COR-L47 (cell line): ENCODE data around the gene TNFAIP8.
"Not testable (repeated sequence)": the region's sequence is repeated elsewhere in the genome, so short reads cannot be mapped to it uniquely, and the experiment has no call there.

Experiments used
- DNase-seq: peaks from one replicate; lab custom pipeline; 2025; lab: John Stamatoyannopoulos, UW

TNFAIP8 gene

GRCh38 chr5:119420169-119420568, 64.3 kb downstream of the TNFAIP8 start:
- no peak for DNase-seq

DNA sequence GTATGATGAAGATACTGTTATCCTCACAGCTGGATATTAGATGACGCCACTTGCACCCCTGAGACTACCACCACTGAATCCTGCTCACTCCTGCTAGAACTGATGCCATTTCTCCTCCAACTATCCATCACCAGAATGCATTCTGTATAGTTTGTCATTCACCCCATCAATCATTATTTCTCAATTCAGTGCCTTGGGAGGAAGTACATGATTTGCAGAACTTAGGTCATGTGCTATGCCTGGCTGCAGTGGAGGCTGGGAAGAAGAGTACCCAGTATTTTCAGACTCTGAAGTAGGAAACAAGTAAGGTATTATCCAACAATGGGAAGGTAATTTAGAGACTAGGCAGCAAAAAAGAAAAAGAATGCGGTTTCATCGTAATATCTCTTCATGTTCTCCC, 70.2 kb downstream of the TNFAIP8 start:
- DNase-seq, result no peak

GRCh38 chr5:119427060-119427459, 71.2 kb downstream of the TNFAIP8 start:
- DNase-seq, result no peak

GRCh38 chr5:119427596-119427995, 71.8 kb downstream of the TNFAIP8 start:
- DNase-seq, result not testable (repeated sequence)

- DNase-seq, result not testable (repeated sequence)
Measured at GRCh38 chr5:119428166-119428565, 72.3 kb downstream of the TNFAIP8 start.

DNA sequence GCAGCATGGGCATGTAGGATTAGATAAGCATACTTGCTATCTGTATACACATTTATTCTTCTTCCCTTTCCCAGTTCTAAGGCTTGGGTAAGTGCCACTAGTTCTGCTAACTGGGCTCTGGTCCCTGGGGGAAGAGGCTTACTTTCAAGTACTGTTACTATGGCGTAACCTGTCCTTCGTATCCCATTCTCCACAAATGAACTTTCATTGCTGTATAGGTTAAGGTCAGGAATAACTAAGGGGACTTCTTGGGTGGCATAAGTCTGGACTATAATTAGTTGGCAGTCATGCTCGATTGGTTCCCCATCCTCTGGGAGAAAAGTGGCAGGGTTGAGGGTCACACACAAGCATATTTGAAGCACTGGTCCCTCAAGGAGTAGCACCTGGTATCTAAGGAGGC, 72.8 kb downstream of the TNFAIP8 start:
- not testable (repeated sequence) for DNase-seq

DNA sequence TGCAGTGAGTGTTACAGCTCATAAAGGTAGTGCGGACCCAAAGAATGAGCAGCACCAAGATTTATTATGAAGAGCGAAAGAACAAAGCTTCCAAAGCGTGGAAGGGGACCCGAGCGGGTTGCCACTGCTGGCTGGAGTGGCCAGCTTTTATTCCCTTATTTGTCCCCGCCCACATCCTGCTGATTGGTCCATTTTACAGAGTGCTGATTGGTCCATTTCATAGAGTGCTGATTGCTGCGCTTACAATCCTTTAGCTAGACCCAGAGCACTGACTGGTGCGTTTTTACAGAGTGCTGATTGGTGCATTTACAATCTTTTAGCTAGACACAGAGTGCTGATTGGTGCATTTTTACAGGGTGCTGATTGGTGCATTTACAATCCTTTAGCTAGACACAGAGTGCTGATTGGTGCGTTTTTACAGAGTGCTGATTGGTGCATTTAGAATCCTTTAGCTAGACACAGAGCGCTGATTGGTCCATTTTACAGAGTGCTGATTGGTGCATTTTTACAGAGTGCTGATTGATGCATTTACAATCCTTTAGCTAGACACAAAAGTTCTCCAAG, 76.9 kb downstream of the TNFAIP8 start:
- not testable (repeated sequence) for DNase-seq

- peak; percentile 10 for DNase-seq
Measured at GRCh38 chr5:119435436-119436132, 79.8 kb downstream of the TNFAIP8 start.

DNA sequence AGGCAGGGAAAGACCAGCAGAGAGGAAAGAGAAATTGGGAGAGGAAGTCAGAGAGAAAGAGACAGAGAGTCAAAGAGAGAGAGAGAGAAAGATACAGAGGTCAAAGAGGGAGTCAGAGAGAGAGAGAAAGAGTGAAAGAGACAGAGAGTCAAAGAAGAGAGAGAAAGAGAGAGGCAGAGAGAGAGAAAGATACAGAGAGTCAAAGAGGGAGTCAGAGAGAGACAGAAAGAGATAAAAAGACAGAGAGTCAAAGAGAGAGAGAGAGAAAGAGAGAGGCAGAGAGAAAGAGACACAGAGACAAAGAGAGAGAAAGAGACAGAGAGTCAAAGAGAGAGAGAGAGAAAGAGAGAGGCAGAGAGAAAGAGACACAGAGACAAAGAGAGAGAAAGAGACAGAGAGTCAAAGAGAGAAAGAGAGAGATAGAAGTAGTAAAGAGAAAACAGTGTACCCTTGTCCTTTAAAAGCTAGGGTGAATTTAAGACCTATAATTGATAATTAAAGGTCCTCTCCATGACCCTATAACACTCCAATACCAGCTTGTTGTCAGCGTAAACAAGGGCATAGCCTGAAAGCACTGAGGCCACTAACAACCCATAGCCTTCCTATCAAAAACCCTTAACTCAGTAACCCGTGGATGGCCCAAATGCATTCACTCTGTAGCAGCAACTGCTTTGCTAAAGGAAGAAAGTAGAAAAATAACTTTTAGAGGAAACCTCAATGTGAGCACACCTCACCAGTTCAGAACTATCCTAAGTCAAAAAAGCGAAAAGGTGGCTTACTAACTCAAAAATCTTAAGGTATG, 82.2 kb downstream of the TNFAIP8 start:
- not testable (repeated sequence) for DNase-seq

GRCh38 chr5:119438587-119438917, 82.7 kb downstream of the TNFAIP8 start:
- DNase-seq, result not testable (repeated sequence)

GRCh38 chr5:119439140-119439631, 83.4 kb downstream of the TNFAIP8 start:
- DNase-seq, result no peak

DNA sequence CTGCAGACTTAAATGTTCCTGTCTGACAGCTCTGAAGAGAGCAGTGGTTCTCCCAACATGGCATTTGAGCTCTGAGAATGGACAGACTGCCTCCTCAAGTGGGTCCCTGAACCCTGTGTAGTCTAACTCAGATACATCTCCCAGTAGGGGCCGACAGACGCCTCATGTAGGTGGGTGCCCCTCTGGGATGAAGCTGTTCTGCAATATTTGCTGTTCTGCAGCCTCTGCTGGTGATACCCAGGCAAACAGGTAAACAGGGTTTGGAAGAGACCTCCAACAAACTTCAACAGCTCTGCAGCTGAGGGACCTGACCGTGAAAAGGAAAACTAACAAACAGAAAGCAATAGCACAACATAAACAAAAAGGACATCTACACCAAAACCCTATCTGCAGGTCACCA, 83.8 kb downstream of the TNFAIP8 start:
- not testable (repeated sequence) for DNase-seq

DNA sequence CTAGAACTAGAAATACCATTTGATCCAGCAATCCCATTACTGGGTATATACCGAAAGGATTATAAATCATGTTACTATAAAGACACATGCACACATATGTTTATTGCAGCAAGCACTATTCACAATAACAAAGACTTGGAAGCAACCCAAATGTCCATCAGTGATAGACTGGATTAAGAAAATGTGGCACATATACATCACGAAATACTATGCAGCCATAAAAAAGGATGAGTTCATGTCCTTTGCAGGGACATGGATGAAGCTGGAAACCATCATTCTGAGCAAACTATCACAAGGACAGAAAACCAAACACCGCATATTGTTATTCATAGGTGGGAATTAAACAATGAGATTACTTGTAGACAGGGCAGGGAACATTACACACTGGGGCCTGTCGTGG, 88.8 kb downstream of the TNFAIP8 start:
- not testable (repeated sequence) for DNase-seq

- DNase-seq, result no peak
Measured at GRCh38 chr5:119445544-119445943, 89.7 kb downstream of the TNFAIP8 start.
